Activated CD4-positive, alpha-beta memory T cell treated with anti-CD3 and anti-CD28 coated beads, Interleukin-2, amount 10 ng/mL, durations not matched to agents 7 days and 5 days (primary cell): Measurements from ENCODE around the gene DDR1. TPM values are rescaled to one million over a fixed set of nuclear protein-coding genes. Genes with fewer than 3 reads are reported as not detected.
A peak's percentile ranks its signal among the peaks of the same experiment; 100 is the strongest.

Source experiments
- CTCF ChIA-PET: fragments of 350-600 bp; sonication (Branson Sonifier 250); formaldehyde crosslinking; loops from one replicate; lab custom pipeline; 2021; ENCODE audit warnings: antibody characterized with exemption, inconsistent platforms; lab: Charles Lee
- POLR2A ChIA-PET: fragments of 350-600 bp; sonication (Branson Sonifier 250); formaldehyde crosslinking; loops from one replicate; lab custom pipeline; 2021; ENCODE audit warnings: antibody characterized with exemption; lab: Charles Lee
- DNase-seq: peaks from one replicate; pipeline ENCODE4 v3.0.0-alpha.2; 2020
- H3K27ac Mint-ChIP-seq: one replicate; pipeline ENCODE4 v1.8.0; 2021; ENCODE audit warnings: mild to moderate bottlenecking, mixed read lengths
- H3K27me3 Mint-ChIP-seq: one replicate; pipeline ENCODE4 v1.8.0; 2021; ENCODE audit warnings: mixed read lengths
- H3K36me3 Mint-ChIP-seq: one replicate; pipeline ENCODE4 v1.8.0; 2021; ENCODE audit warnings: low read depth, mixed read lengths
- H3K4me1 Mint-ChIP-seq: one replicate; pipeline ENCODE4 v1.8.0; 2021; ENCODE audit warnings: mixed read lengths
- H3K4me3 Mint-ChIP-seq: one replicate; pipeline ENCODE4 v1.8.0; 2021; ENCODE audit warnings: mild to moderate bottlenecking, mixed read lengths
- H3K9me3 Mint-ChIP-seq: one replicate; pipeline ENCODE4 v1.8.0; 2021; ENCODE audit warnings: mixed read lengths
- total RNA-seq, 2 experiments: library from RNA; stranded (reverse); gene quantifications; one replicate each; pipeline ENCODE4 v1.2.3, GENCODE V29; 2021

Gene DDR1
- total RNA-seq, 2 experiments from 2014 or later = 1.8 to 3.2 TPM

GRCh38 chr6:30876039-30876730 lies 8.1 kb upstream of the DDR1 start:
- peaks cover 7% of the 10 kb centered on the region for H3K36me3 Mint-ChIP-seq
- no peak overlapping the region for H3K27ac Mint-ChIP-seq
- peaks cover 18% of the 10 kb centered on the region for H3K4me1 Mint-ChIP-seq
- ChIA-PET CTCF (interaction anchor here (0.8 to 4.7 kb wide), 6 partner anchors 8 to 394 kb away, joined by 3 to 82 read pairs (median 4); no protein-coding TSS in a partner anchor), POLR2A (interaction anchor here (2.6 kb wide), 2 partner anchors 46 to 145 kb away, joined by 5 to 8 read pairs; no protein-coding TSS in a partner anchor)
- no peak for DNase-seq
- H3K9me3 Mint-ChIP-seq = peaks cover 11% of the 10 kb centered on the region
- H3K4me3 Mint-ChIP-seq = no peak overlapping the region
- peaks cover under 1% of the 10 kb centered on the region for H3K27me3 Mint-ChIP-seq

GRCh38 chr6:30877419-30878262 lies 6.7 kb upstream of the DDR1 start:
- H3K27ac Mint-ChIP-seq = no peak overlapping the region
- CTCF ChIA-PET = interaction anchor here (0.5 to 4.7 kb wide), 16 partner anchors 10 to 782 kb away, joined by 3 to 82 read pairs (median 3); partner anchors contain the start of gene VARS2
- peaks cover 2% of the 10 kb centered on the region for H3K36me3 Mint-ChIP-seq
- DNase-seq = peak; percentile 77
- peak overlapping the region; percentile 49 for H3K4me3 Mint-ChIP-seq
- POLR2A ChIA-PET = interaction anchor here (2.6 kb wide), 2 partner anchors 48 to 147 kb away, joined by 5 to 8 read pairs; no protein-coding TSS in a partner anchor
- peaks cover 5% of the 10 kb centered on the region for H3K9me3 Mint-ChIP-seq
- H3K27me3 Mint-ChIP-seq = peaks cover 8% of the 10 kb centered on the region
- H3K4me1 Mint-ChIP-seq = peaks cover 11% of the 10 kb centered on the region

GRCh38 chr6:30879684-30880427 lies 4.5 kb upstream of the DDR1 start:
- DNase-seq = no peak
- H3K36me3 Mint-ChIP-seq = no peaks in the 10 kb centered on the region
- peaks cover 15% of the 10 kb centered on the region for H3K4me1 Mint-ChIP-seq
- H3K4me3 Mint-ChIP-seq = no peak overlapping the region
- H3K27me3 Mint-ChIP-seq = peaks cover 18% of the 10 kb centered on the region
- CTCF ChIA-PET = interaction anchor here (1.5 to 4.7 kb wide), 4 partner anchors 34 to 58 kb away, joined by 7 to 82 read pairs (median 14); partner anchors contain the start of gene VARS2
- no peaks in the 10 kb centered on the region for H3K9me3 Mint-ChIP-seq
- POLR2A ChIA-PET = no interaction called here
- H3K27ac Mint-ChIP-seq = no peak overlapping the region

GRCh38 chr6:30880698-30881252 lies 3.5 kb upstream of the DDR1 start:
- H3K4me3 Mint-ChIP-seq = no peak overlapping the region
- peaks cover 22% of the 10 kb centered on the region for H3K4me1 Mint-ChIP-seq
- ChIA-PET CTCF (interaction anchor here (1.2 to 3.0 kb wide), 2 partner anchors 51 to 60 kb away, joined by 4 to 14 read pairs; no protein-coding TSS in a partner anchor), POLR2A (no interaction called here)
- no peaks in the 10 kb centered on the region for H3K9me3 Mint-ChIP-seq
- no peaks in the 10 kb centered on the region for H3K36me3 Mint-ChIP-seq
- DNase-seq = no peak
- peaks cover 24% of the 10 kb centered on the region for H3K27me3 Mint-ChIP-seq
- no peak overlapping the region for H3K27ac Mint-ChIP-seq

- H3K27ac Mint-ChIP-seq = no peak overlapping the region
- CTCF ChIA-PET = interaction anchor here (1.2 to 3.0 kb wide), 2 partner anchors 52 to 61 kb away, joined by 4 to 14 read pairs; no protein-coding TSS in a partner anchor
Observed at GRCh38 chr6:30881392-30882203, 2.7 kb upstream of the DDR1 start.

GRCh38 chr6:30882204-30882758 lies 2.0 kb upstream of the DDR1 start:
- Mint-ChIP-seq H3K9me3 (no peaks in the 10 kb centered on the region), H3K36me3 (no peaks in the 10 kb centered on the region), H3K27ac (no peak overlapping the region), H3K27me3 (peaks cover 35% of the 10 kb centered on the region), H3K4me3 (no peak overlapping the region), H3K4me1 (peaks cover 19% of the 10 kb centered on the region)
- no peak for DNase-seq
- ChIA-PET POLR2A (no interaction called here), CTCF (interaction anchor here (3.0 to 3.7 kb wide), 2 partner anchors 53 to 205 kb away, joined by 12 to 14 read pairs; no protein-coding TSS in a partner anchor)

More at GRCh38 chr6:30881392-30882203, 2.7 kb upstream of the DDR1 start:
- no peaks in the 10 kb centered on the region for H3K9me3 Mint-ChIP-seq
- H3K36me3 Mint-ChIP-seq = no peaks in the 10 kb centered on the region
- no peak overlapping the region for H3K4me3 Mint-ChIP-seq
- DNase-seq = no peak
- POLR2A ChIA-PET = no interaction called here
- H3K4me1 Mint-ChIP-seq = peaks cover 22% of the 10 kb centered on the region
- peaks cover 31% of the 10 kb centered on the region for H3K27me3 Mint-ChIP-seq

- Mint-ChIP-seq H3K4me1 (peaks cover 14% of the 10 kb centered on the region), H3K27ac (no peak overlapping the region), H3K4me3 (peak overlapping the region; percentile 53), H3K9me3 (no peaks in the 10 kb centered on the region), H3K27me3 (peaks cover 35% of the 10 kb centered on the region), H3K36me3 (no peaks in the 10 kb centered on the region)
- DNase-seq = no peak
- POLR2A ChIA-PET = interaction anchor here (0.7 kb wide), 1 partner anchor 578 kb away, joined by 3 read pairs; no protein-coding TSS in a partner anchor
- CTCF ChIA-PET = interaction anchor here (3.0 to 3.7 kb wide), 2 partner anchors 54 to 204 kb away, joined by 12 to 14 read pairs; no protein-coding TSS in a partner anchor
Observed at GRCh38 chr6:30882759-30883684, 1.3 kb upstream of the DDR1 start.

- ChIA-PET POLR2A (interaction anchor here (0.7 to 1.3 kb wide), 2 partner anchors 11 to 147 kb away, joined by 3 to 4 read pairs; no protein-coding TSS in a partner anchor), CTCF (interaction anchor here (1.7 to 3.7 kb wide), 2 partner anchors 194 to 203 kb away, joined by 6 to 12 read pairs; no protein-coding TSS in a partner anchor)
- Mint-ChIP-seq H3K9me3 (no peaks in the 10 kb centered on the region), H3K36me3 (no peaks in the 10 kb centered on the region), H3K4me1 (peaks cover 14% of the 10 kb centered on the region), H3K27me3 (peaks cover 35% of the 10 kb centered on the region), H3K4me3 (peak overlapping the region; percentile 66), H3K27ac (no peak overlapping the region)
- no peak for DNase-seq
Observed at GRCh38 chr6:30884521-30885480, 482 bp downstream of the DDR1 start.

GRCh38 chr6:30885481-30885998 lies 1.2 kb downstream of the DDR1 start:
- Mint-ChIP-seq H3K9me3 (no peaks in the 10 kb centered on the region), H3K4me1 (peaks cover 14% of the 10 kb centered on the region), H3K4me3 (peak overlapping the region; percentile 66), H3K27ac (no peak overlapping the region), H3K36me3 (no peaks in the 10 kb centered on the region), H3K27me3 (peaks cover 35% of the 10 kb centered on the region)
- ChIA-PET CTCF (interaction anchor here (1.7 to 3.7 kb wide), 2 partner anchors 194 to 202 kb away, joined by 6 to 12 read pairs; no protein-coding TSS in a partner anchor), POLR2A (no interaction called here)
- no peak for DNase-seq
